ENCODE data around the gene ZBTB1. TPM values are rescaled to one million over a fixed set of nuclear protein-coding genes. Genes with fewer than 3 reads are reported as not detected.
"Not testable (repeated sequence)": the region's sequence is repeated elsewhere in the genome, so short reads cannot be mapped to it uniquely, and the experiment has no call there.

Gene ZBTB1
- polyA plus RNA-seq, 4 donors, result 55.2 to 70.6 (median 64.0) TPM

- no peak for DNase-seq (ENCODE audit: low read depth in 4 of 4, low spot score in 2 of 4)
Measured at GRCh38 chr14:64496764-64497163, 7.8 kb upstream of the ZBTB1 start.

- no peak for DNase-seq (ENCODE audit: low read depth in 4 of 4, low spot score in 2 of 4)
Measured at GRCh38 chr14:64500088-64500487, 4.5 kb upstream of the ZBTB1 start.

GRCh38 chr14:64501411-64502171 is 3.0 kb upstream of the ZBTB1 start:
- DNase-seq (ENCODE audit: low read depth in 4 of 4, low spot score in 2 of 4), result peak in 1 of 4 donors; percentile 33

GRCh38 chr14:64502456-64502855 is 2.1 kb upstream of the ZBTB1 start:
- no peak for DNase-seq (ENCODE audit: low read depth in 4 of 4, low spot score in 2 of 4)

- DNase-seq (ENCODE audit: low read depth in 4 of 4, low spot score in 2 of 4), result no peak
Measured at GRCh38 chr14:64502887-64503433, 1.6 kb upstream of the ZBTB1 start.

GRCh38 chr14:64503434-64504309 is 898 bp upstream of the ZBTB1 start, which contains the start of gene ZBTB25:
ZBTB25 (minus strand) TSS chr14:64503838; CDS start chr14:64490533, 13,305 bp downstream.
- DNase-seq (ENCODE audit: low read depth in 4 of 4, low spot score in 2 of 4), result peak in 3 of 4 donors; percentile 62 to 83 (median 81)

GRCh38 chr14:64504897-64505794 is 576 bp downstream of the ZBTB1 start:
- DNase-seq (ENCODE audit: low read depth in 4 of 4, low spot score in 2 of 4), result peak in 3 of 4 donors; percentile 84 to 89 (median 85)

- DNase-seq (ENCODE audit: low read depth in 4 of 4, low spot score in 2 of 4), result no peak
Measured at GRCh38 chr14:64506721-64507120, 2.2 kb downstream of the ZBTB1 start.

GRCh38 chr14:64507376-64508156 is 3.0 kb downstream of the ZBTB1 start:
- no peak for DNase-seq (ENCODE audit: low read depth in 4 of 4, low spot score in 2 of 4)

- DNase-seq (ENCODE audit: low read depth in 4 of 4, low spot score in 2 of 4), result no peak
Measured at GRCh38 chr14:64508215-64508776, 3.7 kb downstream of the ZBTB1 start.

- no peak for DNase-seq (ENCODE audit: low read depth in 4 of 4, low spot score in 2 of 4)
Measured at GRCh38 chr14:64509036-64509435, 4.5 kb downstream of the ZBTB1 start.

- peak in 2 of 4 donors; percentile 37 to 65 for DNase-seq (ENCODE audit: low read depth in 4 of 4, low spot score in 2 of 4)
Measured at GRCh38 chr14:64510825-64511671, 6.5 kb downstream of the ZBTB1 start.

GRCh38 chr14:64513271-64513670 is 8.7 kb downstream of the ZBTB1 start:
- no peak for DNase-seq (ENCODE audit: low read depth in 4 of 4, low spot score in 2 of 4)

- no peak for DNase-seq (ENCODE audit: low read depth in 4 of 4, low spot score in 2 of 4)
Measured at GRCh38 chr14:64515053-64515452, 10.5 kb downstream of the ZBTB1 start.

- no peak for DNase-seq (ENCODE audit: low read depth in 4 of 4, low spot score in 2 of 4)
Measured at GRCh38 chr14:64516969-64517368, 12.4 kb downstream of the ZBTB1 start.

- DNase-seq (ENCODE audit: low read depth in 4 of 4, low spot score in 2 of 4), result not testable (repeated sequence)
Measured at GRCh38 chr14:64517667-64518066, 13.1 kb downstream of the ZBTB1 start.

GRCh38 chr14:64518229-64518628 is 13.7 kb downstream of the ZBTB1 start:
- no peak for DNase-seq (ENCODE audit: low read depth in 4 of 4, low spot score in 2 of 4)

- DNase-seq (ENCODE audit: low read depth in 4 of 4, low spot score in 2 of 4), result no peak
Measured at GRCh38 chr14:64520699-64521098, 16.1 kb downstream of the ZBTB1 start.
